Right hindlimb (tissue), 1 donor: Measurements from ENCODE around the gene UBR3.
"Not testable (repeated sequence)": the region's sequence is repeated elsewhere in the genome, so short reads cannot be mapped to it uniquely, and the experiment has no call there.

Experiments used
- DNase-seq: peaks from one replicate; pipeline ENCODE4 v3.0.0-alpha.2; 2018

UBR3 gene

DNA sequence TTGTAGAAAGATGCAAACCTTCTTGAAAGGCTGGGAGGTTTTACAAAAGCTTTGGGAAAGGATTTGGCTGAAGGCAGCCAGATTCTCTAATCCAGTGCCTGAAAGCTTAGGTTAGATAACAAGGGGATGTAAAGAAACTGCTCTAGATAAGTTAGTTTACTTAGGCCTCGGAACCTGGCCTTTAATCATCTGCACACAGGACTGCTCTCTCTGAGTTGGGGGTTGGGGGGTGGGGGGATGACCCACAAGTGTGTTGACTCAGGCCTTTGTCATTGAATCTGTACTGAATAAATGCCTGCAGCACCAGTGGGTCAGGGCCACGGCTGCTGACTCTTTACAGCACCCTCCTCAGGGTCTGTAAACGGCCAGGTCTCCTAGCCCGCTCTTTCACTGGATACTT is 292.1 kb downstream of the UBR3 start:
- not testable (repeated sequence) for DNase-seq

- DNase-seq, result no peak
These were observed 294.4 kb downstream of the UBR3 start for GRCh38 chr2:170121689-170122088.

DNA sequence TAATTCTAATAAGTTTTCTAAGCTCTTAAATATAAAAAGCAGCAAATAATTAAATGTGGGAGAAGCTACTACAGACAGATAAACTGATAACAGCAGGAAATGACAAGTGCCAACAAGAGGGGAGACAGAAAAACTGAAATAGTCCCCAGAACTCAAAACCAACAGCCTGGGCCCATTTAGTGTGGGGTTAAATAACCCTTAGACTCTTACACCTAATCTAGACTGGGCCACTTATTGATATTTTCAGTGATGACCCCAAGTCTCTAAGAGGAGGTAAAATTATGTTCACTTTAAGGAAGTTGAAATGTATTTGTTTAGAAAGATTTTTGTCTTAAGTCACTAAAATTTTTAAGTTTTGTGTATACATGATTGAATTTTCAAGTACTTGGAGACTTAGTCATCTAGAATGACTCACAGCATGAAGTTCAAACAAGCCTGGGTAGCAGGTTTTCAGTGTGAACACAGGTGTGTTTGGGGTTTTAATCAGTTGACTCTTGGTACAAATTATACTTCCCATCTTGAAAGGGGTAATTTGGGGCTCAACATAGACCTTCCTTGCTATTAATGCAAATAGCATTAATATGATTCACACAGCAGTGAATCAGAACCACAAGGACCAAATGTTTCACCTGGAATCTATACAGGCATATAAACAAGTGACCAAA is 295.8 kb downstream of the UBR3 start:
- DNase-seq, result no peak

GRCh38 chr2:170123593-170123992 is 296.3 kb downstream of the UBR3 start:
- DNase-seq, result no peak

DNA sequence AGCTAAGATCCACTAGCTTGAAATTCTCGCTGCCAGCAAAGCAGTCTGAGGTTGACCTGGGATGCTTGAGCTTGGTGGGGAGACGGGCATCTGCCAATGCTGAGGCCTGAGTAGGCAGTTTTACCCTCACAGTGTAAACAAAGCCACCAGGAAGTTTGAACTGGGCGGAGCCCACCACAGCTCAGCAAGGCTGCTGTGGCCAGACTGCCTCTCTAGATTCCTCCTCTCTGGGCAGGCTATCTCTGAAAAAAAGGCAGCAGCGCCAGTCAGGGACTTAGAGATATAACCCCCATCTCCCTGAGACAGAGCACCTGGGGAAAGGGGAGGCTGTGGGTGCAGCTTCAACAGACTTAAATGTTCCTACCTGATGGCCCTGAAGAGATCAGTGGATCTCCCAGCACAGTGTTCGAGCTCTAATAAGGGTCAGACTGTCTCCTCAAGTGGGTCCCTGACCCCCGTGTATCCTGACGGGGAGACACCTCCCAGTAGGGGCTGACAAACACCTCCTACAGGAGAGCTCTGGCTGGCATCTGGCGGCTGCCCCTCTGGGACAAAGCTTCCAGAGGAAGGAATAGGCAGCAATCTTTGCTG is 299.0 kb downstream of the UBR3 start:
- not testable (repeated sequence) for DNase-seq
